ENCODE measurements around the gene GDPD5. TPM values are rescaled to one million over a fixed set of nuclear protein-coding genes. Genes with fewer than 3 reads are reported as not detected.

The GDPD5 gene
- total RNA-seq, 1 experiment from 2014 or later = 7.8 TPM

- Histone ChIP-seq H3T11ph (ENCODE audit: low read length) (no peak overlapping the region), H2BK12ac (ENCODE audit: insufficient read length, low read depth, low read length) (no peak overlapping the region), H2BK20ac (ENCODE audit: low read depth, low read length, poor library complexity, severe bottlenecking) (no peak overlapping the region), H4K91ac (ENCODE audit: insufficient read length, low read depth, low read length) (no peak overlapping the region), H2AK5ac (ENCODE audit: insufficient read length, low read length) (no peak overlapping the region), H3K4me2 (ENCODE audit: insufficient read depth, insufficient read length, low read length) (no peak overlapping the region), H4K20me1 (ENCODE audit: control insufficient read depth, insufficient read depth, insufficient read length) (no peaks in the 10 kb centered on the region), H3K27ac (ENCODE audit: insufficient read length, low read depth, low read length) (no peak overlapping the region), H4K8ac (replicated peaks; ENCODE audit: insufficient read length, low read depth, low read length) (no peak overlapping the region), H3K79me2 (ENCODE audit: insufficient read depth, low read length) (no peaks in the 10 kb centered on the region), H3K18ac (ENCODE audit: insufficient read length, low read depth, low read length) (no peak overlapping the region), H2BK120ac (ENCODE audit: low read depth, low read length, poor library complexity, severe bottlenecking) (no peak overlapping the region), H3K9ac (ENCODE audit: extremely low read depth, insufficient read length, low read length) (no peak overlapping the region), H3K4ac (ENCODE audit: low read depth, low read length) (no peak overlapping the region), H3K79me1 (ENCODE audit: insufficient read depth, low read depth, low read length, poor library complexity, severe bottlenecking) (no peaks in the 10 kb centered on the region), H3K9me3 (ENCODE audit: control insufficient read depth, low read depth, low read length) (no peaks in the 10 kb centered on the region), H2BK5ac (ENCODE audit: insufficient read length, low read length) (no peak overlapping the region), H4K5ac (ENCODE audit: insufficient read length, low read depth, low read length) (no peak overlapping the region), H3K23me2 (ENCODE audit: insufficient read length, low read depth, low read length, poor library complexity, severe bottlenecking) (no peaks in the 10 kb centered on the region), H3K4me1 (ENCODE audit: insufficient read depth, low read length) (no peaks in the 10 kb centered on the region; the same call in 1 of the 2 replicates), H3K27me3 (ENCODE audit: insufficient read depth, low read length) (no peaks in the 10 kb centered on the region), H3K23ac (ENCODE audit: insufficient read length, low read depth, low read length) (no peak overlapping the region), H2AFZ (ENCODE audit: low read length) (no peak overlapping the region), H3K56ac (ENCODE audit: insufficient read length, low read depth, low read length) (no peak overlapping the region), H3K14ac (ENCODE audit: insufficient read depth, low read length) (no peak overlapping the region), H2BK15ac (ENCODE audit: low read depth, low read length) (no peak overlapping the region)
- Mint-ChIP-seq H3K36me3 (ENCODE audit: insufficient read depth in 1 of 3, low read depth in 3 of 3) (no peaks in the 10 kb centered on the region; a peak in 1 of 7 replicates), H3K4me3 (no peak overlapping the region), H3K9me3 (no peaks in the 10 kb centered on the region), H3K27me3 (ENCODE audit: low read depth) (no peaks in the 10 kb centered on the region), H3K4me1 (peaks cover 33 to 34% of the 10 kb centered on the region in 2 experiments), H3K27ac (no peak overlapping the region; a peak in 1 of 7 replicates)
- DNase-seq = no peak
- TF ChIP-seq CTCF (conservative IDR thresholded peaks at IDR 0.05) = no peak
- WGBS (ENCODE audit: extremely low coverage, insufficient read length, low lambda C conversion rate) = no CpG with 5 or more reads among the region's 6 CpGs
Measured at GRCh38 chr11:75461151-75461550, 64.6 kb downstream of the GDPD5 start.
